HG03439 (cell line): ENCODE data around the gene BSG.

Experiments used
- ATAC-seq: cut with Tn5 transposase; IDR thresholded peaks from one replicate; pipeline ENCODE4 v1.9.1; 2021; ENCODE audit warnings: mild to moderate bottlenecking, moderate library complexity; ENCODE audit not compliant: unreplicated experiment

Gene BSG

GRCh38 chr19:570937-571565 lies 1.3 kb upstream of the BSG start:
- ATAC-seq: no peak

- ATAC-seq: no peak
These were observed 826 bp upstream of the BSG start for GRCh38 chr19:571566-571974.

GRCh38 chr19:572743-573518 lies 535 bp downstream of the BSG start:
- peak; percentile 2 for ATAC-seq

GRCh38 chr19:573519-573825 lies 1.1 kb downstream of the BSG start:
- no peak for ATAC-seq

GRCh38 chr19:574658-575526 lies 2.5 kb downstream of the BSG start:
- no peak for ATAC-seq

GRCh38 chr19:575527-576506 lies 3.4 kb downstream of the BSG start:
- no peak for ATAC-seq

- no peak for ATAC-seq
These were observed 4.5 kb downstream of the BSG start for GRCh38 chr19:576768-577438.

- no peak for ATAC-seq
These were observed 5.3 kb downstream of the BSG start for GRCh38 chr19:577439-578392.

GRCh38 chr19:579111-579841 lies 6.9 kb downstream of the BSG start:
- no peak for ATAC-seq

- ATAC-seq: no peak
These were observed 7.4 kb downstream of the BSG start for GRCh38 chr19:579842-580155.

GRCh38 chr19:580274-580835 lies 8.0 kb downstream of the BSG start:
- ATAC-seq: no peak

GRCh38 chr19:581399-582111 lies 9.2 kb downstream of the BSG start:
- no peak for ATAC-seq

GRCh38 chr19:582497-583197 lies 10.3 kb downstream of the BSG start:
- no peak for ATAC-seq

GRCh38 chr19:583198-583967 lies 11.0 kb downstream of the BSG start:
- ATAC-seq: no peak

GRCh38 chr19:583968-584239 lies 11.5 kb downstream of the BSG start:
- no peak for ATAC-seq

GRCh38 chr19:584240-585001 lies 12.0 kb downstream of the BSG start:
- ATAC-seq: no peak
